Measurements from ENCODE around the gene KSR2.

DNA sequence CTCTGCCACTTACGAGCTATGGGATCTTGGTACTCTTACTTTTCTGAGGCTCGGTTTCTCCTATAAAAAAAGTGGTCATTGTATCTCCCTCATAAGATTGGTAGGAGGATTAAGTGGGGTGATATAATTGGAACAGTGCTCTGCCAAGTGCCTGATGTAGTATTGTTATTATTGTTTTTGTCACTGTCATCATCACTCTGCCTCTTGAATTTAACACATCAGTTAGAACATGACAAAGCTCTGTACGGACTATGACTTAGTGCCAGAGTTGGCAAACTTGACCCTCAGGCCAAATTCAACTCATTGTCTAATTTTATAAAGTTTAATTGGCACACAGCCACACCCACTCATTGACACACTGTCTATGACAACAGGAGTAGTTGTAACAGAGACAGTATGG is 378.4 kb downstream of the KSR2 start:
- TF ChIP-seq, protein P1, sequence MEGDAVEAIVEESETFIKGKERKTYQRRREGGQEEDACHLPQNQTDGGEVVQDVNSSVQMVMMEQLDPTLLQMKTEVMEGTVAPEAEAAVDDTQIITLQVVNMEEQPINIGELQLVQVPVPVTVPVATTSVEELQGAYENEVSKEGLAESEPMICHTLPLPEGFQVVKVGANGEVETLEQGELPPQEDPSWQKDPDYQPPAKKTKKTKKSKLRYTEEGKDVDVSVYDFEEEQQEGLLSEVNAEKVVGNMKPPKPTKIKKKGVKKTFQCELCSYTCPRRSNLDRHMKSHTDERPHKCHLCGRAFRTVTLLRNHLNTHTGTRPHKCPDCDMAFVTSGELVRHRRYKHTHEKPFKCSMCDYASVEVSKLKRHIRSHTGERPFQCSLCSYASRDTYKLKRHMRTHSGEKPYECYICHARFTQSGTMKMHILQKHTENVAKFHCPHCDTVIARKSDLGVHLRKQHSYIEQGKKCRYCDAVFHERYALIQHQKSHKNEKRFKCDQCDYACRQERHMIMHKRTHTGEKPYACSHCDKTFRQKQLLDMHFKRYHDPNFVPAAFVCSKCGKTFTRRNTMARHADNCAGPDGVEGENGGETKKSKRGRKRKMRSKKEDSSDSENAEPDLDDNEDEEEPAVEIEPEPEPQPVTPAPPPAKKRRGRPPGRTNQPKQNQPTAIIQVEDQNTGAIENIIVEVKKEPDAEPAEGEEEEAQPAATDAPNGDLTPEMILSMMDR (IDR thresholded peaks at IDR 0.05 in 4 of 5, conservative IDR thresholded peaks at IDR 0.05 in 1 of 5): no peak
- TF ChIP-seq POLR2A (IDR thresholded peaks at IDR 0.05): no peak

Measured in gastrocnemius medialis (tissue), 4 donors.